HUES6 (cell line): Measurements from ENCODE around the gene SST.

ENCODE experiments used
- H3K27ac ChIP-seq: 2 replicates; pipeline ENCODE4 v1.7.0; 2013; ENCODE audit warnings: low read depth, mild to moderate bottlenecking, low read length, inconsistent platforms
- H3K27me3 ChIP-seq: 2 replicates; pipeline ENCODE4 v1.6.1; 2013; ENCODE audit warnings: low read length; ENCODE audit not compliant: control insufficient read depth, insufficient read depth
- H3K36me3 ChIP-seq: 2 replicates; pipeline ENCODE4 v1.6.1; 2013; ENCODE audit warnings: low read length; ENCODE audit not compliant: control insufficient read depth, insufficient read depth
- H3K4me1 ChIP-seq: 2 replicates; pipeline ENCODE4 v1.6.1; 2013; ENCODE audit warnings: low read length; ENCODE audit not compliant: control insufficient read depth, insufficient read depth
- H3K4me3 ChIP-seq: 2 replicates; pipeline ENCODE4 v1.5.1; 2013; ENCODE audit warnings: low read depth, low read length
- H3K9ac ChIP-seq: one replicate; pipeline ENCODE4 v1.6.1; 2013; ENCODE audit warnings: mild to moderate bottlenecking, low read length
- H3K9me3 ChIP-seq: 2 replicates; pipeline ENCODE4 v1.6.1; 2013; ENCODE audit warnings: low read depth, low read length; ENCODE audit not compliant: control insufficient read depth, insufficient read depth

SST gene

DNA sequence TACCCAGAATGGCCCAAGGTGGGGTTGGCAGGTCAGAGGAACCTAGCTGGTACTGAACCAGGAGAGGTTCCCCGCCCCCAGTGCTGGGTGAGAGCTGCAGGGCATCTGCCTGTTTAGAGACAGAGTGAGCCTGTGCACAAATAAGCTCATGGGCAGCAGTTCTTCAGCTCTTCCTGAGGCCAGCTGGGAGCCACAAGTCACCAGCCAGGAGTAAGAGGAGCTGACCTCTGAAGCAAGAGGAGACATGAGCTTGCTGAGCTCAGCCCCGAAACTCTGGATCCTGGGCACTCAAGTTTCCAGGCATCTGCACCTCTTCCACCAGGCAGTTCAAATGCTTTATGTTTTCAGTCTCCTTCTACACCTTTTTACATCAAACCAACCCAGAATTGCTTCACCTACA, 30.1 kb upstream of the SST start:
- H3K4me3 ChIP-seq = no peak overlapping the region
- H3K4me1 ChIP-seq = no peaks in the 10 kb centered on the region
- no peak overlapping the region for H3K9ac ChIP-seq
- H3K27me3 ChIP-seq = no peaks in the 10 kb centered on the region
- H3K9me3 ChIP-seq = no peaks in the 10 kb centered on the region
- H3K36me3 ChIP-seq = no peaks in the 10 kb centered on the region
- no peak overlapping the region for H3K27ac ChIP-seq

DNA sequence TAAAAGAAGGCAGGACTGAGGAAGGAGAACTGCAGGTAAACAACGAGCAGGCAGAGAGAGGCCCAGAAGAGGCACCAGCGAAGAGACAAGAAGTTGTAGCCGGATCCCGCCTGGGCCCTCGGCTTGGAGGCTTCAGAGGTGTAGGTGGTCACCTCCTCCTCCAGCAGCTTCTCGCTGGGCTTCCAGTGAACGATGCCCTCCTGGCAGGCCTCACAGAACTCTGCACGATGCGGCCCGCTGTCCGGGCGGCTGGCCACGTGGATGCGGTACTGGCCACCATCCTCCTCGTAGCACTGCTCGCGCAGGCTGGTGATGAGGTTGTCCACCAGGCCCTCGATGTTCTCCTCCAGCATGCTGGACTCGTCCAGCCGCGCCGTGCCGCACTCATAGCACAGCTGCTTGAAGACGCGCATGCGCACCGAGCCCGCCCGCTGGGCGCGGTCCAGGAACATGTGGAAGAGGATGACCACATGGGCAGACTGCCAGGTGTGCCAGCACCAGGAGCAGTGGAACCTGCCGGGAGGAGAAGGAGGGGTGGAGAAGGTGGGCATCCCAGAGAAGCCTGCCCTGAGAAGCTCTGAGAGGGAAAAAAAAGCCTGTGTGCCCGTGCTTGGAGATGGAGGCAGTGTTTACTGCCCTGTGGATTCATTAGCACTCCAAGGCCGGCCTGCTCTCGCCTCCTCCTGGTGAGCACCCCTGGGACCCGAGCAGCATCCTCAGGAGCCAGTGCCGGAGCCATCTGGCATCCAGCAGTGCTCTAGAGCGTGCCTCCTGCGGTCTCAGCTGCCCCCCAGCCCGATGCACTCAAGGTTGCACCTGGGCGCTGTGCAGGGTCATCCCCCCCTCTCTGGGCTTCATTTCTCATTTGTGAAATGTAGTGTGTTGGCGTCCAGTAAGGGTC, 28.6 kb upstream of the SST start:
- H3K9ac ChIP-seq = no peak overlapping the region
- H3K36me3 ChIP-seq = no peaks in the 10 kb centered on the region
- H3K27me3 ChIP-seq = no peaks in the 10 kb centered on the region
- H3K9me3 ChIP-seq = no peaks in the 10 kb centered on the region
- no peaks in the 10 kb centered on the region for H3K4me1 ChIP-seq
- no peak overlapping the region for H3K4me3 ChIP-seq
- no peak overlapping the region for H3K27ac ChIP-seq

DNA sequence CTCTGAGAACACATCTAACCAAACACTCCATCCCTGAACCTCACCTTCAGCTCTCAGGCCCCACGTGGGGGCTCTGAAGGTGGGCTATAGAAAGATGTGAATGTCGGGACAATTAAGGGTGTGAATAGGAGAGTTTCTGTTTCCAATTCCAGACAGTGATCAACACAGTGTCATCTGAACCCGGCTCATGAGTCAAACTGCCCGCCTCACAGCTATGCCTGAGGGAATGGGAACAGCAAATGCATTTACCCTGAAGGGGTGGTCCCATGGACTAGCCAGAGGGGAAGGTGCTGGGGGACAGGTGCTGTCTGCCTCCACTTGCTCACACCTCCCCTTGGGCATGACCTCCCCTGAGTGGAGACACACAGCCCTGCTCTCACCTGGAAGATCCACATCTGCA, 25.8 kb upstream of the SST start:
- Histone ChIP-seq H3K4me3 (no peak overlapping the region), H3K9ac (no peak overlapping the region), H3K9me3 (no peaks in the 10 kb centered on the region), H3K27ac (no peak overlapping the region), H3K27me3 (no peaks in the 10 kb centered on the region), H3K4me1 (no peaks in the 10 kb centered on the region), H3K36me3 (no peaks in the 10 kb centered on the region)

DNA sequence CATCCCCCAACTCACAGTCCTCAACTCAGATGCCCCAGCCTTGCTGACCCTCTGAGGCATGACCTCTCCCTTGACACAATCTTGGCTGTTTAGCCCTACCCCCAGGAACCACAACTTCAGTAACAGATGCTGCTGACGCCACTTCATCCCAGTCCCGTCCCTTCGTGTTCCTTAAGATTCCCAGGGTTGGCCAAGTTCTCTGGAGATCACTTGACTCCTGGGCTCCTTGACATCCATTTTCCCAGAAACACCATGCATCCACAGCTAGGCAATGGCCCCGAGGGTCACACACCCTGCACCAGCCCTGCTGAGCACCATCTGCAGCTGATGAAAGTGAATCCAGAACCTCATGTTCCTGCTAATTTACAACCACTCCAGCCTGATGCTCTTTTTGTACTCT, 25.3 kb upstream of the SST start:
- H3K36me3 ChIP-seq = no peaks in the 10 kb centered on the region
- H3K4me3 ChIP-seq = no peak overlapping the region
- no peaks in the 10 kb centered on the region for H3K9me3 ChIP-seq
- H3K9ac ChIP-seq = no peak overlapping the region
- no peak overlapping the region for H3K27ac ChIP-seq
- no peaks in the 10 kb centered on the region for H3K27me3 ChIP-seq
- H3K4me1 ChIP-seq = no peaks in the 10 kb centered on the region

DNA sequence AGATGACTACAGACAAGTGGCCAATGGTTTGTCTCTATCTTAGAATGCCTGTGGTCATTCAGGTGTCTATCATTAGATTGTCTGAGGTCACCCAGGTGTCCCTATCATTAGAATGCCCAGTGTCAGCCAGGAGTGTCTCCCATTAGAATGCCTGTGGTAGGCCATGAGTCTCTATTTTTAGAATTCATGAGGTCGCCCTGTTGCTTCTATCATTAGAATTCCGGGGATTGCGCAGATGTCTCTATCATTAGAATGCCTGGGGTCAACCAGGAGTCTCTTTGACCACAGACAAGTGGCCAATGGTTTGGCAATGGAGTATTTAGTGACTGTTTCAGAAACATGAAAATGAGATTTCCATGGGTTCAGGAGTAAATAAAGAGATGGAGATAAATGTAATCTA, 24.6 kb upstream of the SST start:
- no peak overlapping the region for H3K27ac ChIP-seq

DNA sequence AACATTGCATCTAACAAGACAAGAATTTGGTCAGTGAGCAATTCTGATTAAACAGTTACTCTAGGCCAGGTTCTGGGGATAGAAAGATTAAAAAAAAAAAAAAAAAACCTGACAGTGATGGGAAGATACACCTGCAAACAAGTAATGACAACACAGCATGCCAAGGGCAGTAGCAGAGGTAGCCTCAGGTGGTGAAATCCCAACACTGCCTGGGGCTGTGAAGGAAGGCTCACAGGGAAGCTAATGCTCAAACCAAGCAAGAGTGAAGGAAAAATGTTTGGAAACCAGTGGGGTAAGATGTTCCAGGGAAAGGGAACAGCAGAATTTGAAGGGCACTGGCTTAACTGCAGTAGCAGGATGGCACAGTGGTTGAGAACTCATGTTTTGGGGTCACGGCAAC, 23.2 kb upstream of the SST start:
- Histone ChIP-seq H3K9me3 (no peaks in the 10 kb centered on the region), H3K9ac (no peak overlapping the region), H3K27ac (no peak overlapping the region), H3K4me3 (no peak overlapping the region), H3K27me3 (no peaks in the 10 kb centered on the region), H3K36me3 (no peaks in the 10 kb centered on the region), H3K4me1 (no peaks in the 10 kb centered on the region)

More for the DNA sequence above, 24.6 kb upstream of the SST start:
- no peaks in the 10 kb centered on the region for H3K9me3 ChIP-seq
- H3K4me1 ChIP-seq = no peaks in the 10 kb centered on the region
- no peaks in the 10 kb centered on the region for H3K36me3 ChIP-seq
- H3K4me3 ChIP-seq = no peak overlapping the region
- H3K27me3 ChIP-seq = no peaks in the 10 kb centered on the region
- no peak overlapping the region for H3K9ac ChIP-seq

DNA sequence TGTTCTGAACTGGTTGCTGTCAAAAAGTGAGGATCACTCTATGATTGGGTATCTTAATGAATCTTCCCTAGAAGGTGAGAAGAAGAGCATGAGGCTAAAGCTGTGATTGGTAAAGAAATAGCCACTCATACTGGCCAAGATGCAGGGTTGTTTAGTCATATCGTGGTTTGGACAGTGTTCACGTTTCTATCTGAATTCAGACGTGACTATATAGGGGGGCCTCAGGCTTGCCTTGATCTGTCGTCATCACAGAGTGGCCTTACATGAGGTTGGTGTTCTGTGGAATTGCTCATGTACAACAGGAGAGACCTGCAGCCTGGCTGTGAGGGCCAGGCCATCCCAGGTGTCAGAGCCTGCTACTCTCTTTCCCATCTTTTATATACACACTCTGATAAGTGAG, 19.8 kb upstream of the SST start:
- Histone ChIP-seq H3K36me3 (no peaks in the 10 kb centered on the region), H3K27ac (no peak overlapping the region), H3K27me3 (no peaks in the 10 kb centered on the region), H3K4me1 (no peaks in the 10 kb centered on the region), H3K4me3 (no peak overlapping the region), H3K9me3 (peaks cover 25% of the 10 kb centered on the region), H3K9ac (no peak overlapping the region)

DNA sequence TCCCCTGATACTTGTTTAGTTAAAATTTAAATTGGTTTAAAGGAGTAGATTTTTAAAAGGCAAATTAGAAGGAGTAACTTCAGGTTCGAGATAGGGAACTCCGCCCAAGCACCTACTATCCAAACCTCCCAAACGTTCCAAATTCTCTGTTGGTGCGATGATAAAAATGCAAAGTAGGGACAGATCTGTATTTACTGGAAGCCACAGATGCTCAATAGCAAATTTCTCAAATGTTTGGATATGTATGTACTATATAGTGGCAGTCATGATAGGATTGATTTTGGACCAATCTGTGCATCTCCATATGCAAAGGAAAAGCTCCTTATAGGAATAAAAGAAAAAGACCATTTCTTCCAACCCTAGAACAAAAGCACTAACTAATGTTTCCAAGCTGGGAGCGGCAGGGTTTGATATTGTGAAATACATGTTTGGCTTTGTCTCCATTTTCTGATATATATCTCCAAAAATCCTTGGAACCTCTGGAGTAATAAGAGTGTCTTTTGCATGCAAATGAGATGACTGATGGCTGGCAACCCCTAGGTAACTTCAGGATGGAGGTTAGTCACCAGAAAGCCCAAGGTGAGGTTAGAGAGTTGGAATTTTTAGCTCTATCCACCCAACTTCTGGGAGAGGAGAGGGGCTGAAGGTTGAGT, 16.6 kb upstream of the SST start:
- Histone ChIP-seq H3K27ac (no peak overlapping the region), H3K9ac (no peak overlapping the region), H3K27me3 (no peaks in the 10 kb centered on the region), H3K4me3 (no peak overlapping the region), H3K9me3 (peaks cover 30% of the 10 kb centered on the region), H3K4me1 (no peaks in the 10 kb centered on the region), H3K36me3 (no peaks in the 10 kb centered on the region)

DNA sequence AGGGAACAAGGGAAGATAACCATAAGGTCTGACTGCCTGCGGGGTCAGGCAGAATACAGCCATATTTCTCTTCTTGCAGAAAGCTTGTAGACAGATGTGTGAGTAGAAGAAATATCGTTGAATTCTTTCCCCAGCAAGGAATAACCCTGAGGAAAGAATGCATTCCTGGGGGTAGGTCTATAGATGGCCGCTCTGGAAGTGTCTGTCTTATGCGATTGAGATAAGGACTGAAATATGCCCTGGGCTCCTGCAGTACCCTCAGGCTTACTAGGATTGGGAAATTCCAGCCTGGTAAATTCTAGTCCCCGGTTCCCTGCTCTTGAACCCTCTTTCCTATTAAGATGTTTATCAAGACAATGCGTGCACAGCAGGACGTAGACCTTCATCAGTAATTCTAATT, 15.8 kb upstream of the SST start:
- H3K36me3 ChIP-seq = no peaks in the 10 kb centered on the region
- H3K4me1 ChIP-seq = no peaks in the 10 kb centered on the region
- H3K27ac ChIP-seq = no peak overlapping the region
- H3K9me3 ChIP-seq = peaks cover 30% of the 10 kb centered on the region
- no peak overlapping the region for H3K4me3 ChIP-seq
- H3K9ac ChIP-seq = no peak overlapping the region
- H3K27me3 ChIP-seq = no peaks in the 10 kb centered on the region

DNA sequence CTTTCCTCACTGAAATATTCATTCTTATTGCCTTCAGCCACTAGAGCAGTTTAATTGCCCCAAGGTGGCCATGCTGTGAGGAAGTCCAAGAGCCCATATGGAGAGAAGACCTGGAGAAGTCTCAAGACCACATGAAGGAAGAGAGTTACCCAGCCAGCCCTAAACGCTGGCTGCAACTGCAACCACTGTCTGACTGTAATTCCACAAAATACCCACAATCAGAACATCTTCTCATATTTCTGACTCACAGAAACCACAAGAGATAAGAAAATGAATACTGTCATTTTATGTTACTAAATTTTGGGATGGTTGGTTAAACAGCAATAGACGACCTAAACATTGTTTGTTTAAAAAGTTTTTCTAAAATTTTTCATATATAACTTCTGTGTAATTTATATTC, 14.7 kb upstream of the SST start:
- H3K9ac ChIP-seq = no peak overlapping the region
- no peaks in the 10 kb centered on the region for H3K36me3 ChIP-seq
- H3K9me3 ChIP-seq = peaks cover 30% of the 10 kb centered on the region
- H3K27me3 ChIP-seq = no peaks in the 10 kb centered on the region
- no peak overlapping the region for H3K27ac ChIP-seq
- H3K4me3 ChIP-seq = no peak overlapping the region
- no peaks in the 10 kb centered on the region for H3K4me1 ChIP-seq

DNA sequence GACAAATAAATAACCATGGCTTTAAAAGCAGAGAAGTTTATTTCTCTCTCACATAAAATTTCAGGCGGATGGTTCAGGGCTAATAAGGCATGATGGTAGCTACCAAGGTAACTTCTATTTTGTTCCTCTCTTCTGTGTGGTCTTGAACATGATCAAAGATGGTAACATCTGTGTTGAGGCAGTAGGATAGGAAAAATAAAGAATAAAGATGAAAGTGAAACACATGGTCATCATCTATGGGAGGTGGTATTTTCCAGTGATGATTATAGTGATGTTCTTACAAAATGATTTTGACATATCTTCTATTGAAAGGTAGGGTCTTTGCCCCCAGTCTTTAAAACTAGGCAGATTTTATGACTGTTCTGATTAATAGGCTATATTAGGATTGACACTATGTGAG, 14.2 kb upstream of the SST start:
- Histone ChIP-seq H3K9ac (no peak overlapping the region), H3K9me3 (peaks cover 30% of the 10 kb centered on the region), H3K36me3 (no peaks in the 10 kb centered on the region), H3K4me3 (no peak overlapping the region), H3K4me1 (peaks cover under 1% of the 10 kb centered on the region; the same call in 1 of the 2 replicates), H3K27me3 (no peaks in the 10 kb centered on the region), H3K27ac (no peak overlapping the region)
